C4-2B (cell line): Measurements from ENCODE around the gene HEPACAM.

Experiments
- H3K27ac ChIP-seq: fragments of 450-650 bp; 2 replicates; pipeline ENCODE4 v1.5.1; 2017
- CTCF ChIP-seq: fragments of 450-650 bp; conservative IDR thresholded peaks from 2 replicates; pipeline ENCODE4 v1.5.1; 2017; ENCODE audit warnings: mild to moderate bottlenecking
- ZFX ChIP-seq: fragments of 450-650 bp; IDR thresholded peaks from 2 replicates; pipeline ENCODE4 v1.6.1; 2017

Gene HEPACAM

GRCh38 chr11:124918950-124919349 lies 16.9 kb downstream of the HEPACAM start, which contains the start of gene HEPN1:
Gene HEPN1 (plus strand): TSS chr11:124919250.
- TF ChIP-seq CTCF (no peak), ZFX (no peak)
- peak within 1 kb of the TSS; percentile 20; the same call in 1 of the 2 replicates for H3K27ac ChIP-seq

GRCh38 chr11:124917115-124917637 lies 18.7 kb downstream of the HEPACAM start:
- TF ChIP-seq ZFX (no peak), CTCF (no peak)
- H3K27ac ChIP-seq: no peak overlapping the region

- H3K27ac ChIP-seq: no peak overlapping the region
- no peak for TF ChIP-seq ZFX
- TF ChIP-seq CTCF: no peak
Observed at GRCh38 chr11:124916370-124916710, 19.5 kb downstream of the HEPACAM start.

GRCh38 chr11:124915541-124916369 lies 20.1 kb downstream of the HEPACAM start:
- TF ChIP-seq CTCF (no peak), ZFX (no peak)

GRCh38 chr11:124902616-124903015 lies 33.2 kb downstream of the HEPACAM start:
- no peak for TF ChIP-seq ZFX
- TF ChIP-seq CTCF: no peak
- no peak overlapping the region for H3K27ac ChIP-seq

More at GRCh38 chr11:124915541-124916369, 20.1 kb downstream of the HEPACAM start:
- no peak overlapping the region for H3K27ac ChIP-seq

GRCh38 chr11:124900464-124900863 lies 35.4 kb downstream of the HEPACAM start:
- H3K27ac ChIP-seq: no peak overlapping the region
- TF ChIP-seq CTCF (no peak), ZFX (no peak)

- TF ChIP-seq ZFX: no peak
- TF ChIP-seq CTCF: no peak
- no peak overlapping the region for H3K27ac ChIP-seq
Observed at GRCh38 chr11:124899383-124900145, 36.3 kb downstream of the HEPACAM start.
